Uterus (tissue), 2 donors: ENCODE results near the gene CAPN13.

ENCODE experiments used
- CTCF ChIP-seq, 4 experiments: fragments of 200-600 bp in 2 of 4; fragments of 450-650 bp in 2 of 4; sonication (generic) in 2 of 4; IDR thresholded peaks; one replicate each; pipeline ENCODE4 v1.5.1; 2016 to 2019; ENCODE audit warnings: antibody characterized with exemption in 4 of 4, mild to moderate bottlenecking in 2 of 4, moderate library complexity in 1 of 4
- POLR2A ChIP-seq, 2 donors: fragments of 450-650 bp; IDR thresholded peaks; one replicate each; pipeline ENCODE4 v1.6.1; 2016; ENCODE audit warnings: antibody characterized with exemption in 2 of 2, mild to moderate bottlenecking in 1 of 2, moderate library complexity in 1 of 2

GRCh38 chr2:30710016-30710415 lies 97.2 kb downstream of the CAPN13 start:
- no peak for TF ChIP-seq CTCF (IDR thresholded peaks at IDR 0.05)
- no peak for TF ChIP-seq POLR2A (IDR thresholded peaks at IDR 0.05)
